ENCODE measurements around the gene DKKL1. TPM values are rescaled to one million over a fixed set of nuclear protein-coding genes. Genes with fewer than 3 reads are reported as not detected.

Gene DKKL1
- total RNA-seq, 2 experiments from 2014 or later = not detected

DNA sequence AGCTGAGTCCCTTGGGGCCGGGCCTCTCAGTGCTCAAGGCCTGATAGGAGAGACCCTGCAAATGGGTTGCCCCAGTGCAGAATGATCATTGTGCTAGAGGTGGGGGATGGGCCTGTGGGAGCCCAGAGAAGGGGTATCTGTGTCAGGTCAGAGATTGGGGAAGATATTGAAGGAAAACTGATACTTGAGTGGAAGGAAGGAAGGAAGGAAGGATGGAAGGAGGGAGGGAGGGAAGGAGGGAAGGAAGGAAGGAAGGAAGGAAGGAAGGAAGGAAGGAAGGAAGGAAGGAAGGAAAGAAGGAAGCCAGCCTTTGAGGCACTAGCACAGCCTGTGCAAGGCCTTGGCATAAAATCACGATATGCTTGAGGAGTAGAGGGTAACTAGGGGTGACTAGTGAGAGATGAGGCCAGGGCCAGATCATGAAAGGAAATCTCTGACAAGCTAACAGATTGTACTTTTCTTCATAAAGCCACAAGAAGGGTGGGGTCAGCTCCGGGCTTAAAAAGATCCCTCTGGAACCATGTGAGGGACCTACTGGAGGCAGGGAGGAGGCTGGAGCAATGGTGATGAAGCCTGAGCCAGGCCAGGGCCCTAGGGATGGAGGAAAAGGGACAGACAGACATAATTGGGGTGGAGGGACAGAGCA is 48.1 kb downstream of the DKKL1 start:
- CTCF ChIA-PET = interaction anchor here (0.7 to 2.5 kb wide), 3 partner anchors 27 to 525 kb away, joined by 3 to 5 read pairs (median 3); no protein-coding TSS in a partner anchor

DNA sequence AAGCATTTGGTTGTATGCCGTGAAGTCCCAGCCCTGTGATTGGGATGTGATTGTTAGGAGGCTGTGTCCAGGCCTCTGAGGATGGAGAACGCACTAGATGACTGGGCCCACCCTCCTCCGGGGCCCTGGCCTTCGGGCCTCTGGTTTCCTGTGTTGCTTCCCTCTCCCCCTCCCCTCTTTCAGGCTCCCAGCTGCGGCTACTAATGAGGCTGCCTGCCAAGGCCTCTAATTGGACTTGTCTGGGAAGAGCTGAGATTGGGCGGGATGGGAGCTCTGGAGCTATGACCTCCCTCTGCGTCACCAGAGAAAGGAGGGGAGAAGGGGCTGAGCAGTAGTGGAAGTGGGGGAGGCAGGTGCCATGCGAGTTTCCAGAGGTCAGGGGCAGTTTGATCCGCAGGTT is 49.7 kb downstream of the DKKL1 start:
- POLR2A ChIA-PET = no interaction called here

More for the DNA sequence above, 48.1 kb downstream of the DKKL1 start:
- POLR2A ChIA-PET = no interaction called here

DNA sequence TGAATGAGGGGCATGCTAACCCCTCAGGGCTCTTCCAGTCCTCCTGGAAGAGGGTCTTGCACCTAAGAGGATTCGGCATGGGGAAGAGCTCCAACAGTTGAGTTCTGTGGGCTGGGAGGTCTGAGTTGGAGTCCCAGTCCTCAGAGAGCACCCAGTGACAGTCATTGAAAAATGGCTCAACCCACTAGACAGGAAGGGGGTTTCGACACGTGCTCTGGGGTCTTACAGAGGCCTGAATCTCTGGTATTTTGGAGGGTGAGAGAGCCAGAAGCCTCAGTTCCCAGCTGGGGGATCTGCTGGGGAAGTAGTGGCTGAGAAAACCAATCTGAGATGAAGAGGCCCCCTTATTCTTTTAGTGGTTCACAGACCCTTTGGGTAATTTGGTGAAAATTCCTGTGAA is 50.6 kb downstream of the DKKL1 start:
- POLR2A ChIA-PET = no interaction called here
- CTCF ChIA-PET = no interaction called here

More for the DNA sequence above, 49.7 kb downstream of the DKKL1 start:
- CTCF ChIA-PET = no interaction called here

DNA sequence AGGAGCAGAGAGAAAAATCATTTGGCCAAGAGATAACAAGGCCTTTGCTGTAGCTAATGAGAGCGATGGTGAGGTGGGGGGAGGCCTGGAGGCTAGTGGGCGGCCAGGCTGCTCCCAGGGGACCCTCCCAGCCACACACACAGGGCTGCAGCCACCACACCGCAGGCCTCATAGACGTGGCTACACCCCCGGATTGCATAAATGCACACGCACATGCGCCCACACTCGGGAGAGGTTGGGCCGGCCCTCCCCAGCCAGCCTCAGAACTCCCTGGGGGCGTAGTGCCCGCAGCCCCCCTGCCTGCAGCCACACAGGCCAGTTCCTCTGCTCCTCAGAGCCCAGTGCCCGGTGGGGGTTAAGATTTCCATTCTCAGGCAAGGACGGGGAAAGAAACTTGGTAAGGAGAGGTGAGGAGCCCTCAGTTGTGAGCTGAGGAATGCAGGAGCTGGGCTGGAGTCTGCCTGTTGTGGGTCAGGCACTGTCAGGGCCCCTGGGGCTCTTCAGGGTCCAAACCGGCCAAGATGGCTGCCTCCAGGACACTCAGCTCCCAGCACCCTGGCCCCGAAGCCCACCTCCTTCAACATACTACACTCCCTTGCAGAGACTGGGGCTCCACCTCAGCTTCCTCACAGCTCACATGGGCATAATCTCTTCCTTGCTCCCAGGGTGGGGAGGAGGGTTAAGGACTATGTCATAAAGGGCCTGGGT is 51.6 kb downstream of the DKKL1 start:
- POLR2A ChIA-PET = no interaction called here
- CTCF ChIA-PET = interaction anchor here (0.6 to 1.3 kb wide), 2 partner anchors 47 to 58 kb away, joined by 3 read pairs; no protein-coding TSS in a partner anchor

DNA sequence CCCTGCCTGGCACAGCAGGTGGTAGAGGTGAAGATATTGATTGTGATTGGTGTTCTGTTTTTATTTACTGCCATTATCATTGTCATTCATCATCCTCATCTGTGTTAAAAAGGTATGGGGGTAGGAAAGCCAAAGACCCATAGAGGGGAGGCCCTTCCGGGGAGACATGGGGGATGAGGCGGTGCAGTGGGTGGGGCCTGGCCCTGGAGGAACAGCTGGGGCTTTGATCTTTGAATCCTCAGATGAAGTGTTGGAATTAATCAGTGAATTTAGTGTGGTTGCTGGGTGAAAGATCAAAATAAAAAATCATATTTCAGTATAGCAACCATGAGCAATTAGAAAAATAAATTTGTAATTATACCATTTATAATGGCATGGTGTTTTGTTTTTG is 52.1 kb downstream of the DKKL1 start:
- ChIA-PET POLR2A (no interaction called here), CTCF (interaction anchor here (1.3 kb wide), 1 partner anchor 58 kb away, joined by 3 read pairs; no protein-coding TSS in a partner anchor)

DNA sequence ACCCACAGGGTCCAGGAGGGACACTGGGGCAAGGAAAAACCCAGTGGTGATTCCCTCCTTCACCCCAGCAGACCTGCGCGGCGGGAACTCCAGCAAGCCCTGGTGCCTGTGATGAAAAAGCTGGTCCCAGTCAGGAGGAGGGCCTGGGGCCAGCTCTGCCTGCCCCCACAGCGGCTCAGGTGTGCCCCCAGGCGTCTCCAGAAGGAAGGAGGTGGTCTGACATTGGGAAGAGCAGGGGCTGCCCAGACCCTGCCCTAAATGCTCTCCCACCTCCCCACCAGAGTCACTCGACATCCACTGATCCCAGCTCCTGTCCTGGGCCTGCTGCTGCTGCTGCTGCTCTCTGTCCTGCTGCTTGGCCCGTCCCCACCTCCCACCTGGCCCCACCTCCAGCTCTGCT is 53.4 kb downstream of the DKKL1 start:
- POLR2A ChIA-PET = no interaction called here

DNA sequence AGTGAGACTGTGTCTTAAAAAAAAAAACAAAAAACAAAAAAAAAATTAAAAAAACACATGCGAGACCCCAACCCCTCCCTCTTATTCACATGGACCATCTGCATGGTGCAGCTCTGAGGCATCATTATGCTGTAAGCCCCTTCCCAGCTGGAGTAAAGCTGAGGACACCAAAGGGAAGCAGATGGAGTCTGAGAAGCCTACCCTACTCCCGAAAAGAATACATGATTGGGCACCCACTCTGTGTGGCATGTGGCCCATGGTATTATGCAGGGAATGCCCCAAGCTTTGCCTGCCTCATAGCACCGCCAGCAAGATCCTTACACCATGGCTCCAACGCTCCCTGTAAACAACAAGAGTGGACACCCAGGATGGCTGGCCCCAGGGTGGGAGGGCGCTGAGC is 54.8 kb downstream of the DKKL1 start:
- ChIA-PET CTCF (interaction anchor here (0.8 to 1.5 kb wide), 3 partner anchors 13 to 27 kb away, joined by 3 to 4 read pairs (median 3); no protein-coding TSS in a partner anchor), POLR2A (no interaction called here)

More for the DNA sequence above, 53.4 kb downstream of the DKKL1 start:
- CTCF ChIA-PET = interaction anchor here (0.8 to 1.3 kb wide), 2 partner anchors 12 to 56 kb away, joined by 3 read pairs; no protein-coding TSS in a partner anchor

DNA sequence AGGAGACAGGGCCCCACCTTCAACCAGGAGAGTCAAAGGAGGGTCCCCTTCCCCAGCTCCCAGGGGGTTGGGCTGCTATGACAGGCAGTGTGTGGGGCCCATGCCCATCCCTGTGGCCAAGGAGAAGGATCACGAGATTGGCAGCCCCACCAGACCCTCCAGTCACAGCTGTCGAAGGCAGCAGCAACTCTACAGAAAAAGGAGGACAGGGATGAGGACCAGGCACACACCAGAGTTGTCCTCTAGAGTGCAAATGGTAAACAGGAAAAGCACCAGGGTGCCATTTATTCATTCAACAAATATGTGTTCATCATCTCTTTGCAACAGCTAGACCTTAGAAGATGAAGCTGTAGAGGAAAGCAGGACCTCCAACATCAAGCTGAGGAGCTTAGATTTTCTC is 55.5 kb downstream of the DKKL1 start:
- CTCF ChIA-PET = interaction anchor here (0.8 to 1.5 kb wide), 3 partner anchors 14 to 27 kb away, joined by 3 to 4 read pairs (median 3); no protein-coding TSS in a partner anchor
- POLR2A ChIA-PET = no interaction called here

DNA sequence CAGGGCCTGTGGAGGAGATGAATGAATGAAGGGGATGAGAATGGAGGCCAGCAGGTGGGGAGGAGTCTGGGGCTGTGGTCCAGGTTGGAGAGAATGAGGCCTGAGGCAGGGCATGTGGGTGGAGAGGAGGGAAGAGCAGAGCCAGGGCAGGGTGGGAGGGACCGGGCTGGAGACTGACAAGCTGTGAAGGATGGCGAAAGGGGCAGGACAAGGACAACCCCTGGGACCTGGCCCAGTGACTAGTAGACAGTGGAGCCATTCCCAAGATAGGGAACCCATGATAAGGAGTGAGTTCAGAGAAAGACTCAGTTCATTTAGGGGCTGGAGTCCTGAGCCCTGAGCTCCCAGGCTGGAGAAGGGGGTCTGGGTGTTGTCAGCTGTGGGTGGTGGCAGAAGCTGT is 56.5 kb downstream of the DKKL1 start:
- CTCF ChIA-PET = interaction anchor here (0.5 to 0.6 kb wide), 2 partner anchors 332 to 351 kb away, joined by 3 read pairs; no protein-coding TSS in a partner anchor
- POLR2A ChIA-PET = no interaction called here

DNA sequence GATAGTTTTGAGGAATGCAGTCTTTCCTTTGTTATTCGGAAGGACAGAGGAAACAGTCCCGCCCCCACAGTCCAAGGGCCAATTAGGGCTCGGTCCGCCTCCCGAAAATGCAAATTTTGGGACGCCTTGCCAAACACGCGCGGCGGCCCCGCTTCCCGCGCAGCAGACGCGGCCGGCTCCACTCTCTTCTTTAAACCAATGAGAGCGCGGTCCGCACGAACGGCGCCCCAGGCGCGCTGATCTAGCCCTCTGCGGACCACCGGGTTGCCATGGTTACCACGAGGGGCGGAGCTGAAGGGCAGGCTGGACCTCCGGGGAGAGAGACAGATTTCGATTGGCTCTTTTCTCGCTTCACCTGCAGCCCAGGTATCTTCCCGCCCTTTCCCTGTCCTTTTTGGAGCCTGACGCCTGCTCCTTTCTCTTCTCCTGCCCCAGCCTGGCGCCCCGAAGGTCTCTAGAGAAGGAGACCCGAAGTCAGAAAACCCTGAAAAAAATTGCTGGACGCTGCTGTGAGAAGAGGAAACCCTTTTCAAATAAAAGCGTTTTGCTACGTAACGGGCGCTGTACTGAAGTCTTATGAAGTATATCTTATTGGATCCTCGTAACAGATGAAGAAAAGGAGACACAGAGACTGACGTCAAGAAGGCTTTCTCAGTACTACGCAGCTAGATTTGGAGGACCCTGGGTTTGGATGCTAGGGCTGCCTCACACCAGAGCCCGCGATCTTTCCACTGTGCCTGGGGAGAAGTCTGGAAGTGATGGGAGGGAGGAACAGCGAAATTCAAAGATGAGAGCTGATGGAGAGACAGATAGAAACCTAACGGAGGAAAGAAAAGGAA is 57.6 kb downstream of the DKKL1 start:
- CTCF ChIA-PET = no interaction called here
- POLR2A ChIA-PET = no interaction called here

DNA sequence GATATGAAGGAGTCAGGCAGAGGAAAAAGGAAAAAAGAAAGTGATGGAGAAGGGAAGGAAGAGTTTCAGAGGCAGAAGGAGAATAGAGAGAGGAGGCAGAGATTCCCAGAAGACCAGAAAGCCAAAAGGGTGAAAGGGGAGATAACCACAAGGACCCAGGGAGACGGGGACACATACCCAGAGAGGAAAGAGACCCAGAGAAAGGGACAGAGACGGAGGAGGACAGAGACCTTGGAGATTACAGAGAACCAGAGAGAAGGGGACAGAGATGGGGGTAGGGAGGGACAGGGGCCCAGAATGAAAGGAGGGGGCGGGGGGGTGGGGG is 58.2 kb downstream of the DKKL1 start:
- POLR2A ChIA-PET = no interaction called here

DNA sequence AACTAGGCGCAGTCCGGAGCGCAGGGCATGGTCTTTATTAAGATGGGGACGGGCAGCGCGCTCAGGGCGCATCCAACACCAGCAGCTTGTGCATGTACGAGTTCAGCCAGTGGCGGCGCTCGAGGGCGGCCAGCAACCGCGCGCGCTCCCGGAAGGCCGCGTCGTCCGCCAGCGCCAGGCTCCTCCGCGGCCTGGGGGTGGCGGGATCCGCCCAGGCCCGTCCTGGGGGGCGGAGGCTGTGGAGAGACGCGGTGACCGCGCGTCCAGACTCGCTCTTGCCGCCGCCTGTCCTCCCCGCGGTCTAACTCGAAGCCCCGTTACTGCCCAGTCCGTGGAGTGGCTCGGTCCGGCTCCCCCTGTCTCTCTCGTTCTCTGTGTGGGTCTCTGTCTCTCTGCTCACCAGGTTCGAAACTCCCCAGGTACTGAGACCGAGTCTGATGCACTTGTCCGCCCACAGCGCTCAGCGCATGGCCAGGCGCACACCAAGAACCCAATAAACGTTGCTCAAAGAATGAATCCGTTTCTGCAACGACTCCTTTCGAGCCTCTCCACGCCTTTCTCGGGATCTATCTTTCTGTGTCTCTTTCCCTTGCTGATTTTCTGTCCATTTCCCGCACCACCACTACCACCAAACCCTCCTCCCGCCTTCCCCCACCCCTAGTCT is 58.9 kb downstream of the DKKL1 start:
- POLR2A ChIA-PET = no interaction called here
- CTCF ChIA-PET = no interaction called here

More for the DNA sequence above, 58.2 kb downstream of the DKKL1 start:
- CTCF ChIA-PET = no interaction called here

DNA sequence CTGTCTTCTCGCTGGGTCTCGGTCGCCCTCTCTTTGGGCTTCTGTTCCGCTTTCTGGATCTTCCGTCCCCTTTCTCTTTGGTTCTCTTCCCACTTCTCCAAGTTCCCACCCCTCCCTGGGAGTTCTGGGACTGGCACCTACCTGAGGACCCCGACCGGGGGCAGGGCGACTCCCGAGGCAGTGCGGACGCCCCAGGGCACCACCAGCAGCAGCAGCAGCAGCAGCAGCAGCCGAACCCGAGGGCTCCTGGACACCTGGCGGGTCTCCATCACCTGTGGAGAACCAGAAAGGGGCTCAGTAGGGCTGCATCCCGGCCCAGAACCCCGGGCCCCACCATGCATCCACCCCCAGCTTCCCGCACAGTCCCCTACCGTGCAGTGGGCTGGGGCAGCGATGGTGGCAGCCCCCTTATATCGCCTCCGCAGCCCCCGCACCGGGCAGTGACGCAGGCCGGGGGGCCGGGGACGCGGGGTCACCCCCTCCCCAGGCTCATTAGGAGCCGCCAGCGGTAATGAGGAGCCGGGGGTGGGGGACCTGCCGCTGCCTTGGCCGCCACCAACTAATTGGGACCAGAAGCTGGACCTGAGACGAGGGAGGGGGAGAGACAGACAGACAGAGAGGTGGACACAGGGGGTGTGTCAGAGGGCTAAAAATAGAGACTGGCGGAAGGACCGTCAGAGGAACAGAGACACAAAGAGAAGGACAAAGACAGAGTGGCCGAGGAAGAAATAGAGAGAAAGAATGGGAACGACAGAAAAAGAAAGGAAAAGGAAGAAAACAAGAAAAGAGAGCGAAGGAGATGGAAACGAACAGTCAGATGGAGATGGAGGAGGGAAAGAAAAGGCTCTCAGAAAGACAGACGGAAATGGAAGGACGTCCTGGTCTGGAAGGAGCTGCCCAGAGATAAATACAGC is 59.7 kb downstream of the DKKL1 start, which contains the start of gene PTH2:
TSS of gene PTH2 (minus strand) at position 371 of the 914 bp plus-strand sequence. CDS start at position 269, 102 bp downstream.
- ChIA-PET CTCF (interaction anchor here (1.0 kb wide), 1 partner anchor 93 kb away, joined by 4 read pairs; no protein-coding TSS in a partner anchor), POLR2A (no interaction called here)

DNA sequence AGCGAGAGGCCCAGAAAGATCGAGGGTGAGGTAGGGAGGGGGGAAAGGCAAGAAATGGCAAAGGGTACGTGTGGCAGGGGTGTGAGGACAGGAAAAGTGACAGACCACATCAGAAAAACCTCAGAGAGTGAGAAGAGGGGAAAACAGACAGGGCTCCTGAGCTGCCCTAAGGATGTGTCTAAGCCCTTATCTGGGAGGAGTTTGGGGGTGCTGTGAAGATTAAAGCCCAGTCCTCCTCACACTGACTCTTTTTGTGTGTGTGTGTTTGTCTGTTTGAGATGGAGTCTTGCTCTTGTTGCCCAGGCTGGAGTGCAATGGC is 60.3 kb downstream of the DKKL1 start:
- POLR2A ChIA-PET = interaction anchor here (0.9 kb wide), 1 partner anchor 28 kb away, joined by 3 read pairs; the partner anchor contains the start of gene PIH1D1
- CTCF ChIA-PET = interaction anchor here (0.7 to 1.0 kb wide), 2 partner anchors 93 to 154 kb away, joined by 4 read pairs; no protein-coding TSS in a partner anchor

Other genes with a start within 250 kb of the DKKL1 start
- 1 to 10 TPM; 4.7 to 4.9 TPM for gene LIN7B, start 249.5 kb upstream of the DKKL1 start, total RNA-seq
- 1 to 10 TPM; 1.0 to 1.4 TPM for gene C19orf73, start 244.7 kb upstream of the DKKL1 start, total RNA-seq
- 1 to 10 TPM; 3.9 to 4.7 TPM for gene PPFIA3, start 244.3 kb upstream of the DKKL1 start, total RNA-seq
- gene HRC, start 208.5 kb upstream of the DKKL1 start, total RNA-seq = not detected
- under 1 TPM in 1 of 2 experiments, not detected in 1; 0.13 TPM for gene TRPM4, start 206.1 kb upstream of the DKKL1 start, total RNA-seq
- under 1 TPM; 0.57 to 0.95 TPM for gene SLC6A16, start 38.7 kb upstream of the DKKL1 start, total RNA-seq
- gene CD37, start 28.5 kb upstream of the DKKL1 start, total RNA-seq = 100 to 1,000 TPM; 101 to 102 TPM
- gene TEAD2, start 1.5 kb upstream of the DKKL1 start, total RNA-seq = not detected
- under 1 TPM; 0.15 to 0.19 TPM for gene KASH5, start 24.4 kb downstream of the DKKL1 start, total RNA-seq
- gene PTH2, start 59.6 kb downstream of the DKKL1 start, total RNA-seq = not detected
- not detected for gene GFY, start 61.5 kb downstream of the DKKL1 start, total RNA-seq
- gene SLC17A7, start 77.7 kb downstream of the DKKL1 start, total RNA-seq = not detected
- 100 to 1,000 TPM; 152 to 154 TPM for gene PIH1D1, start 87.9 kb downstream of the DKKL1 start, total RNA-seq
- gene ALDH16A1, start 89.3 kb downstream of the DKKL1 start, total RNA-seq = 10 to 100 TPM; 38.4 to 38.5 TPM
- gene FLT3LG, start 110.3 kb downstream of the DKKL1 start, total RNA-seq = 10 to 100 TPM; 52.2 to 55.1 TPM
- gene RPL13A, start 123.7 kb downstream of the DKKL1 start, total RNA-seq = 1,000 to 10,000 TPM; 3,587 to 3,700 TPM
- gene RPS11, start 132.6 kb downstream of the DKKL1 start, total RNA-seq = 1,000 to 10,000 TPM; 2,789 to 2,826 TPM
- 10 to 100 TPM; 10.3 to 12.4 TPM for gene FCGRT, start 148.8 kb downstream of the DKKL1 start, total RNA-seq
- gene RCN3, start 164.1 kb downstream of the DKKL1 start, total RNA-seq = 1 to 10 TPM; 2.6 to 2.8 TPM
- gene NOSIP, start 216.7 kb downstream of the DKKL1 start, total RNA-seq = 10 to 100 TPM; 59.7 to 60.2 TPM
- 1 to 10 TPM; 1.1 to 1.4 TPM for gene PRRG2, start 217.4 kb downstream of the DKKL1 start, total RNA-seq
- 10 to 100 TPM; 22.0 to 22.3 TPM for gene PRR12, start 227.3 kb downstream of the DKKL1 start, total RNA-seq

All from activated CD8-positive, alpha-beta memory T cell treated with anti-CD3 and anti-CD28 coated beads for 36 hours (primary cell).